Activated naive CD4-positive, alpha-beta T cell treated with anti-CD3 and anti-CD28 coated beads for 36 hours (primary cell): ENCODE results near the gene COL6A5. TPM values are rescaled to one million over a fixed set of nuclear protein-coding genes. Genes with fewer than 3 reads are reported as not detected.

Source experiments
- CTCF ChIA-PET: fragments of 350-600 bp; sonication (Branson Sonifier 250); formaldehyde crosslinking; loops from one replicate; lab custom pipeline; 2021; ENCODE audit warnings: antibody characterized with exemption; lab: Charles Lee
- DNase-seq: peaks from one replicate; pipeline ENCODE4 v3.0.0-alpha.2; 2020
- H3K27ac Mint-ChIP-seq: one replicate; pipeline ENCODE4 v1.8.0; 2021; ENCODE audit warnings: mild to moderate bottlenecking, mixed read lengths
- H3K27me3 Mint-ChIP-seq: one replicate; pipeline ENCODE4 v1.8.0; 2021; ENCODE audit warnings: low read depth, mixed read lengths
- H3K36me3 Mint-ChIP-seq: one replicate; pipeline ENCODE4 v1.8.0; 2021; ENCODE audit warnings: low read depth, mixed read lengths
- H3K4me1 Mint-ChIP-seq: one replicate; pipeline ENCODE4 v1.8.0; 2021; ENCODE audit warnings: low read depth, mixed read lengths
- H3K4me3 Mint-ChIP-seq: one replicate; pipeline ENCODE4 v1.8.0; 2021; ENCODE audit warnings: mild to moderate bottlenecking, moderate library complexity, mixed read lengths
- H3K9me3 Mint-ChIP-seq: one replicate; pipeline ENCODE4 v1.8.0; 2021; ENCODE audit warnings: mixed read lengths
- intact Hi-C: fragments of 100-400 bp; cut with micrococcal nuclease; formaldehyde crosslinking; loops from one replicate; pipeline ENCODE4 v1.15.1; 2023
- total RNA-seq, 2 experiments: library from RNA; stranded (reverse); gene quantifications; one replicate each; pipeline ENCODE4 v1.2.3, GENCODE V29; 2021

The COL6A5 gene
- total RNA-seq, 2 experiments from 2014 or later, result not detected

GRCh38 chr3:130465521-130465920 lies 120.0 kb downstream of the COL6A5 start:
- H3K9me3 Mint-ChIP-seq, result no peaks in the 10 kb centered on the region
- H3K27me3 Mint-ChIP-seq, result peaks cover 3% of the 10 kb centered on the region
- no peak overlapping the region for H3K27ac Mint-ChIP-seq
- CTCF ChIA-PET, result no interaction called here
- no peaks in the 10 kb centered on the region for H3K4me1 Mint-ChIP-seq
- H3K36me3 Mint-ChIP-seq, result no peaks in the 10 kb centered on the region
- DNase-seq, result no peak
- no peak overlapping the region for H3K4me3 Mint-ChIP-seq
- intact Hi-C loops, result no loop called here

GRCh38 chr3:130468311-130468710 lies 122.8 kb downstream of the COL6A5 start:
- H3K4me1 Mint-ChIP-seq, result no peaks in the 10 kb centered on the region
- intact Hi-C loops, result no loop called here
- DNase-seq, result no peak
- H3K9me3 Mint-ChIP-seq, result no peaks in the 10 kb centered on the region
- H3K27ac Mint-ChIP-seq, result no peak overlapping the region
- peaks cover 13% of the 10 kb centered on the region for H3K27me3 Mint-ChIP-seq
- H3K36me3 Mint-ChIP-seq, result no peaks in the 10 kb centered on the region
- CTCF ChIA-PET, result no interaction called here
- no peak overlapping the region for H3K4me3 Mint-ChIP-seq

- H3K9me3 Mint-ChIP-seq, result no peaks in the 10 kb centered on the region
- no peak overlapping the region for H3K27ac Mint-ChIP-seq
- peaks cover 15% of the 10 kb centered on the region for H3K27me3 Mint-ChIP-seq
- no peak for DNase-seq
- intact Hi-C loops, result no loop called here
- no peaks in the 10 kb centered on the region for H3K4me1 Mint-ChIP-seq
- CTCF ChIA-PET, result no interaction called here
- H3K36me3 Mint-ChIP-seq, result no peaks in the 10 kb centered on the region
- H3K4me3 Mint-ChIP-seq, result no peak overlapping the region
These were observed 124.7 kb downstream of the COL6A5 start for GRCh38 chr3:130470126-130470525.

GRCh38 chr3:130473416-130473815 lies 127.9 kb downstream of the COL6A5 start:
- CTCF ChIA-PET, result no interaction called here

GRCh38 chr3:130480736-130481135 lies 135.3 kb downstream of the COL6A5 start:
- CTCF ChIA-PET, result no interaction called here
- Mint-ChIP-seq H3K36me3 (no peaks in the 10 kb centered on the region), H3K4me1 (no peaks in the 10 kb centered on the region), H3K4me3 (no peak overlapping the region), H3K9me3 (peaks cover 6% of the 10 kb centered on the region), H3K27ac (no peak overlapping the region), H3K27me3 (peaks cover 3% of the 10 kb centered on the region)
- no peak for DNase-seq
- intact Hi-C loops, result no loop called here

More at GRCh38 chr3:130473416-130473815, 127.9 kb downstream of the COL6A5 start:
- Mint-ChIP-seq H3K36me3 (no peaks in the 10 kb centered on the region), H3K4me1 (no peaks in the 10 kb centered on the region), H3K4me3 (no peak overlapping the region), H3K27ac (no peak overlapping the region), H3K27me3 (peaks cover 12% of the 10 kb centered on the region), H3K9me3 (no peaks in the 10 kb centered on the region)
- no peak for DNase-seq
- intact Hi-C loops, result no loop called here

- DNase-seq, result no peak
- H3K27me3 Mint-ChIP-seq, result peaks cover 6% of the 10 kb centered on the region
- no peak overlapping the region for H3K27ac Mint-ChIP-seq
- no peak overlapping the region for H3K4me3 Mint-ChIP-seq
- CTCF ChIA-PET, result no interaction called here
- H3K9me3 Mint-ChIP-seq, result no peaks in the 10 kb centered on the region
- intact Hi-C loops, result no loop called here
- no peaks in the 10 kb centered on the region for H3K36me3 Mint-ChIP-seq
- no peaks in the 10 kb centered on the region for H3K4me1 Mint-ChIP-seq
These were observed 142.8 kb downstream of the COL6A5 start for GRCh38 chr3:130488288-130488687.

GRCh38 chr3:130488769-130489450 lies 143.4 kb downstream of the COL6A5 start:
- Mint-ChIP-seq H3K9me3 (no peaks in the 10 kb centered on the region), H3K27me3 (peaks cover 6% of the 10 kb centered on the region), H3K4me1 (no peaks in the 10 kb centered on the region), H3K4me3 (no peak overlapping the region), H3K36me3 (no peaks in the 10 kb centered on the region), H3K27ac (no peak overlapping the region)
- CTCF ChIA-PET, result no interaction called here
- DNase-seq, result no peak
- intact Hi-C loops, result no loop called here

GRCh38 chr3:130490241-130490640 lies 144.8 kb downstream of the COL6A5 start:
- no peak for DNase-seq
- CTCF ChIA-PET, result no interaction called here

GRCh38 chr3:130491431-130491830 lies 146.0 kb downstream of the COL6A5 start:
- intact Hi-C loops, result no loop called here
- Mint-ChIP-seq H3K27ac (no peak overlapping the region), H3K4me3 (no peak overlapping the region), H3K27me3 (peaks cover 6% of the 10 kb centered on the region), H3K4me1 (no peaks in the 10 kb centered on the region), H3K9me3 (no peaks in the 10 kb centered on the region), H3K36me3 (no peaks in the 10 kb centered on the region)
- CTCF ChIA-PET, result no interaction called here
- DNase-seq, result no peak

More at GRCh38 chr3:130490241-130490640, 144.8 kb downstream of the COL6A5 start:
- Mint-ChIP-seq H3K4me3 (no peak overlapping the region), H3K27ac (no peak overlapping the region), H3K4me1 (no peaks in the 10 kb centered on the region), H3K9me3 (no peaks in the 10 kb centered on the region), H3K36me3 (no peaks in the 10 kb centered on the region), H3K27me3 (peaks cover 6% of the 10 kb centered on the region)
- intact Hi-C loops, result no loop called here

GRCh38 chr3:130504701-130505100 lies 159.2 kb downstream of the COL6A5 start:
- Mint-ChIP-seq H3K4me3 (no peak overlapping the region), H3K9me3 (no peaks in the 10 kb centered on the region), H3K36me3 (no peaks in the 10 kb centered on the region), H3K4me1 (no peaks in the 10 kb centered on the region), H3K27ac (no peak overlapping the region), H3K27me3 (peaks cover 19% of the 10 kb centered on the region)
- intact Hi-C loops, result no loop called here
- DNase-seq, result no peak
- CTCF ChIA-PET, result interaction anchor here (0.7 kb wide), 2 partner anchors 71 to 1525 kb away, joined by 3 read pairs; no protein-coding TSS in a partner anchor

- Mint-ChIP-seq H3K4me1 (no peaks in the 10 kb centered on the region), H3K36me3 (no peaks in the 10 kb centered on the region), H3K27ac (no peak overlapping the region), H3K9me3 (no peaks in the 10 kb centered on the region), H3K27me3 (peaks cover 21% of the 10 kb centered on the region), H3K4me3 (no peak overlapping the region)
- CTCF ChIA-PET, result no interaction called here
- intact Hi-C loops, result no loop called here
- DNase-seq, result no peak
These were observed 160.6 kb downstream of the COL6A5 start for GRCh38 chr3:130506031-130506430.

- no peaks in the 10 kb centered on the region for H3K4me1 Mint-ChIP-seq
- H3K27me3 Mint-ChIP-seq, result peaks cover 27% of the 10 kb centered on the region
- CTCF ChIA-PET, result no interaction called here
- no peak overlapping the region for H3K4me3 Mint-ChIP-seq
- intact Hi-C loops, result no loop called here
- no peak overlapping the region for H3K27ac Mint-ChIP-seq
- no peaks in the 10 kb centered on the region for H3K36me3 Mint-ChIP-seq
- H3K9me3 Mint-ChIP-seq, result no peaks in the 10 kb centered on the region
- DNase-seq, result no peak
These were observed 162.3 kb downstream of the COL6A5 start for GRCh38 chr3:130507746-130508145.

- Mint-ChIP-seq H3K27ac (no peak overlapping the region), H3K4me3 (no peak overlapping the region), H3K9me3 (no peaks in the 10 kb centered on the region), H3K36me3 (no peaks in the 10 kb centered on the region), H3K27me3 (peaks cover 24% of the 10 kb centered on the region), H3K4me1 (no peaks in the 10 kb centered on the region)
- DNase-seq, result no peak
- CTCF ChIA-PET, result no interaction called here
- intact Hi-C loops, result no loop called here
These were observed 163.5 kb downstream of the COL6A5 start for GRCh38 chr3:130509008-130509407.
